HG02763 (cell line): Measurements from ENCODE around the gene CAT.

Experiments used
- ATAC-seq: cut with Tn5 transposase; IDR thresholded peaks from one replicate; pipeline ENCODE4 v1.9.1; 2021; ENCODE audit warnings: mild to moderate bottlenecking, moderate library complexity; ENCODE audit not compliant: unreplicated experiment

Gene CAT

DNA sequence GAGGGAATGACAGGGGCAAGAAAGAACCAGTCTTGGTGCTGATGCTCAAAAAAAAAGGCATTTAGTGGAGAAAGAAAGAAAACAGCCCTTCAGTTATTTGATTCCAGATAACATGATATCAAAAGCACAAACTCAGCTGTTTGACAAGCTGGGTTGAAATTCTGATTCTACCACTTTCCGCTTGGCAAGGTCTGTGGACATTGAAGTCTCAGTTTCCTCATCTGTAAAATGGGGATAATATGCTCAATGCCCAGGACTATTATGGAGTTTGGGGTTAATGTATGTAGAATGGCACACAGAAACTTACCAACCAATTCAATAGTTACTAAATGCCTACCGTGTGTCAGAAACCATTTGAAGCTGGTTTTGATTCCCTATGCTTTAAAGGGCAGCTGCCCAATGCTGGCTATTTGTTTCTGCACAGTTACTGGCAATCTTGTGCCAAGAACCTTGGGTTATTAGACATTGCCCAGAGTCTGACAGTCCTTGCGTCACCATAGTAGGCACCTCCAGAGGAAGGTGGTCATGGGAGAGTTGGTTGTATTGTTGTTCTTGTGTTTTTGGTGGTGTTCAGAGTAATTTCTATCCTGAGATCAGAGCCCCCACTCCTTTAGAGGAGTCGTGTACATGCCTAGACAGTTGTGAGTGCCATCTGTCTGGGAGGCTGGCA is 55.3 kb downstream of the CAT start:
- no peak for ATAC-seq

DNA sequence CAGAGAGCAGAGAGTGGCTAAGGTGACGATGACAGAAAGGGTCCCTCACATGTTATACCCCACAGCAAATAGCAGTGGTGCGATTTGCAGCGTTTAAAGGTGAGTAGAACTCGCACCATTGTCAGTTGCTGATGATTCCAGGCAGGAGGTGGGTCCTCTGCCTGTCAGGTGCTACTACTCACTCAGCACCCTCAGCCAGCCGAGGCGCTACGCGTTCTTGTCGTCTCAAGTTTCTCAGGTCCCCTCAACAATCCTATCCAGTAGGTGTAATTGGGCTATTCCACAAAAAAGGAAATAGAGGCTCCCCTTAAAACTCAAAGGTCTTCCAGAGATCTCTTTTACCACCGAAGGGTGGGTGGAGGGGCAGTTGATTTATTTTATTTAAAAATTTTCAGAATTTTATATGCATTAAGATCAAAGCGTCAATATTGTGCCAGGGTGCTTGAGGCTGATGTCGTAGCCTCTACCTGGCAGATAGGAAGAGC is 56.5 kb downstream of the CAT start:
- no peak for ATAC-seq

- no peak for ATAC-seq
Observed at GRCh38 chr11:34495724-34496377, 57.1 kb downstream of the CAT start.

- no peak for ATAC-seq
Observed at GRCh38 chr11:34499719-34500500, 61.2 kb downstream of the CAT start.

DNA sequence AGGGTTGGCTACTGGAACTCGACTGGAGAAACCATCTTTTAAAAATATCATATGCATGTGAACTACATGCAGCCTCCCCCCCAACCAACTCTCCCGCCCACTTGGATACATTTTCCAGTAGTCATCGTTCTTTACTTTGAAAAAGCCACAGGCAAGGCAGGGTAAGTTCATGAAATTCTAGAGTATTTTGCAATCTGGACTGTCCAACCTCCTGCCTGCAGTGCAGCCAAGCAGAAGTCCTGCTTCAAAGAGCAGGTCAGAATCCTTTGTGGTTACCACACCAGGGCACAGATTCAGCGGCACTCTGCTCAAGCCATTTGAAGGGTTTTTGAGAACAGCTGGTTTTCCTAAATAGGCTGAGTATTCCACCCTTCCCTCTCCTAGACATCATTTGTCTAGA is 62.8 kb downstream of the CAT start:
- no peak for ATAC-seq

DNA sequence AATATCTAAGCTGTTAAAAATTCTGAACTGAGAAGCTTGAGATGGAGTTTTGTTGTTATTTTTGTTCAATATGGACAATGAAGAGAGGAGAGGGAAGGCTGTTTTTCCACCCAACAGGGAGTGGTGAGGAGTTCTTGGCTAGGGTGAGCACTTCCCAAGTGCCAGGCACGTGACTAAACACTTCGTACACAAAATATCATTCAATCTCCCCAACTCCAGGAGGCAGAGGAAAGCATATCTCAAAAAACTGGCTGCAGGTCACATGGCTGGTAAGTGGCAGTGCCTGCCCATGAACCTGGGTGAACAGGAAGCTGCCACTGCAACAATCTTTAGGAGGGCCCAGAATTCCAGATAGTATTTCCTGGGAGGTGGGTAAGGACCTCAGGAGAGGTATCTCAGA is 63.2 kb downstream of the CAT start:
- no peak for ATAC-seq

GRCh38 chr11:34502949-34503348 is 64.2 kb downstream of the CAT start:
- no peak for ATAC-seq

DNA sequence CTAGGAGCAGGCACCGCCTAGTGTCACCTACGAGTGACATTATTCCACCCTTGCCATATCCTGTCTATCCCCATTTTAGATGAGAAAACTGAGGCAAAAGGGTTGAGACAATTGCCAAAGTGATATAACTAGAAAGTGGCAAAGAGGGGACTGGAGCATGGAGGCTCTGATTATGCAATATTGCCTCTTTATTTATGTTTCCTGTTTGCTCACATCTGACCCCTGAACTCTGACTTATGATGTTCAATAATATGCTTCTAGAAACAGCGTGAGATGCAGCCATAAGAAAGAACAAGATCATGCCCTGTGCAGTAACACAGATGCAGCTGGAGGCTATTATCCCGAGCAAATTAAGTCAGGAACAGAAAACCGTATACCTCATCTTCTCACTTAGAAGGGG is 67.1 kb downstream of the CAT start:
- no peak for ATAC-seq

DNA sequence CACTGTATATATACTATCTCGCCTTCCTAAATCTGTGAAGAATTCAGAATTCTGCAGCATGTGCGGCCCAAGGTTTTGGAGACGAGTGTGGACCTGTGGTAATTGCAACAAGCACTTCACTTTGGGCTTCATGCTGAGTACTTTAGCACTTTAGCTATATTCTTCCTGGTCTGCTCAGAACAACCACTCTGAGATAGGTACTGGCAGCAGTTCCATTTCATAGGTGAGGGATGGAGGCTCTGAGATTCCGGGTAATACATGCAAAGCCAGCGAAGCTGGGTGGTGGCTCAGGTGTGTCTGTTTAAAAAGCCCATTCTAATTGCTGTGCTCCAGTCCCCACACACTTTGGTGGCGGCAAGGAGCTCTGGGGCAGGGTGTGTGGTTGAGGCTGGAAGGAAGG is 68.4 kb downstream of the CAT start:
- no peak for ATAC-seq

- no peak for ATAC-seq
Observed at GRCh38 chr11:34507610-34508009, 68.9 kb downstream of the CAT start.

DNA sequence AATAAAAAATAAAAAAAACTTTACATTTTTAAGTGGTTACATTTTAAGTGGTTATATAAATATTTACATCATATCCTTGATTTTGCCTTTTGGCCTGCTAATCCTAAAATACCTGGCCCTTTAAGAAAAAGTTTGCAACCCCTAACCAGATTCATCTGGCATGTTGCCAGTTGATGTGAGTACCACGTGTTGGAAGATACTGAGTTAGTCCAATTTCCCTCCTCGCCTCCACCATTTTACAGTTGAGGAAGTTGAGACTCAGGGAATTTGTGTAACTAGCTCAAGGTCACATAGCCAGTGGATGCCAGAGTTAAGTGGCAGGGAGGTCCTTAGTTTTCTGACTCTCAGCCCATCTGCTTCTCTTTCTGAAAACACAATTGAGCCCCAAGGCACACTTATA is 69.8 kb downstream of the CAT start:
- ATAC-seq, result no peak

DNA sequence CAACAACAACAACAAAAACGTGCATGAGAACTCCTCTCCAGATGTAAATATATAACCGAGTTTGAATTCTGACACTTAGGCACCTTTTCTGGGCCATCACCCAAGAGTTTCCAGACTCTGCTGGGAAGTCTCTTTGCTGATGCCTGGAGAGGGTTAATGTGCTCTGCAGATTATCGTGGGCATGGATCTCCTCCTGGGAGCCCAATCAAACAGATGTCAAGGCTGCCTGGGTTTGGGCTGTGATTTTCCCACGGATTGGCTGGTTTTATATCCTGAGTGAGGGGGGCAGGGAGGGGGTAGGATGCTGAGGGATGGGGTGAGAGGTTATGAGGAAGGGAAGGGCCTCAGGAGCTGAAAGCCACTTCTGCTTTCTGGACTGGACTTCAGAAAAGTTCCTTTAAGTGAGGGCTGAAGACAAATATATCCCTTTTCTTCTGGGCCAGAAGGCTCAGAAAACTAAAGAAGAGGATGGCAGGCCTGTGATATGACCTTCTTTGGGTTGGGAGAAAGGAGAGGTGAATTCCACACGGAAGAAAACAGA is 70.7 kb downstream of the CAT start:
- no peak for ATAC-seq

- no peak for ATAC-seq
Observed at GRCh38 chr11:34510218-34510617, 71.5 kb downstream of the CAT start.

GRCh38 chr11:34510673-34511072 is 71.9 kb downstream of the CAT start:
- ATAC-seq, result no peak

- peak; percentile 85 for ATAC-seq
Observed at GRCh38 chr11:34512840-34513681, 74.3 kb downstream of the CAT start.

GRCh38 chr11:34513682-34514449 is 75.1 kb downstream of the CAT start, which contains the start of gene ELF5:
Gene ELF5 (minus strand): TSS chr11:34513794. CDS start chr11:34505749, 8,045 bp downstream.
- no peak for ATAC-seq

GRCh38 chr11:34514597-34514996 is 75.9 kb downstream of the CAT start:
- ATAC-seq, result no peak

GRCh38 chr11:34516247-34517040 is 77.7 kb downstream of the CAT start:
- ATAC-seq, result no peak

- ATAC-seq, result no peak
Observed at GRCh38 chr11:34519595-34520235, 81.0 kb downstream of the CAT start.
